Activated CD4-positive, alpha-beta T cell treated with anti-CD3 and anti-CD28 coated beads for 1 hour (primary cell): ENCODE data around the gene IQCH.

ENCODE experiments used
- DNase-seq: peaks from one replicate; pipeline ENCODE4 v3.0.0-alpha.2; 2020

IQCH gene

DNA sequence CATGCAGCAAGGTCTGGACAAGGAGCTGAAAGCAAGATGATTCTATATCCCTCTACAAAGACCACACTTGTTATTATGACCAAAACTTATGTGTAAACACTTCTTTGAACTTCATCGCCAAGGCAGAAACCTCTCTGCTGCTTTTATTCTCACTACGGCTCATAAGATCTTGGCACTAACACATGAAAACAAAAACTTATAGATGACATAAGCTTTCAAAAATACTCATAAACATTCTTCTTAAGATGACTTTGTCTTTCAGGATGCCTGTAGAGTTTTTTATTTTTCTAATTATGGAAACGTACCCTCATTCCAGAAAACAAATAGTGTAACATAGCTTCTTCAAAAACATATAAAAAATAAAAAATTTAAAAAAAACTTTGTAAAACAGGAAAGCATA, 253.8 kb downstream of the IQCH start:
- DNase-seq = no peak

- DNase-seq = no peak
Observed at GRCh38 chr15:67509918-67510317, 255.3 kb downstream of the IQCH start.

DNA sequence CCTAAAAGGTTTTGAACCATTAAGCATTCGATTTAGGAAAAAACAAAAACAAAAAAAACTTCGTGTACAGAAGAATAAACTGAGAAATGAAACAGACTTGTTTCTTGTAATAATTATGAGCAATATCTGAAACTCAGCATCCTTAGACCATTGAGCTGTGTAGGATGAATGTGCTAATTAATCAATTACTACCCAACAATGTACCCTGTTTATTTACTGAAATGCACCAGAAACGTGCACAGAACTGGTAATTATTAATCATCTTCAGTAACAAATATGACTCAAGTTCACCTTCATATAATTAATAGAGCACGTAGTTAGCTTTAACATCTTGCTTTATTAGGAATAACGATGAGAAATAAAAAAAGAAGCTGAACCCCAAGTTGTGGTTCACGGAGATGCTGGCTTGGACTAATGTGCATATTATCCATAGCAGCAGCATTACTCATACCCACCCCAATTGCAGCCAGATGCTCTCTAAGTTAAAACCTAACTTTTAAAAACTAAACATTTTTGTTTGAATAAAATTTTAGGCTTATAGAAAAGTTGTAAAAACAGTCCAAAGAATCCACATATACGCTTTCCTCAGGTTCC, 256.1 kb downstream of the IQCH start:
- DNase-seq = no peak

- DNase-seq = no peak
Observed at GRCh38 chr15:67511606-67512005, 257.0 kb downstream of the IQCH start.

- no peak for DNase-seq
Observed at GRCh38 chr15:67512140-67512539, 257.6 kb downstream of the IQCH start.

DNA sequence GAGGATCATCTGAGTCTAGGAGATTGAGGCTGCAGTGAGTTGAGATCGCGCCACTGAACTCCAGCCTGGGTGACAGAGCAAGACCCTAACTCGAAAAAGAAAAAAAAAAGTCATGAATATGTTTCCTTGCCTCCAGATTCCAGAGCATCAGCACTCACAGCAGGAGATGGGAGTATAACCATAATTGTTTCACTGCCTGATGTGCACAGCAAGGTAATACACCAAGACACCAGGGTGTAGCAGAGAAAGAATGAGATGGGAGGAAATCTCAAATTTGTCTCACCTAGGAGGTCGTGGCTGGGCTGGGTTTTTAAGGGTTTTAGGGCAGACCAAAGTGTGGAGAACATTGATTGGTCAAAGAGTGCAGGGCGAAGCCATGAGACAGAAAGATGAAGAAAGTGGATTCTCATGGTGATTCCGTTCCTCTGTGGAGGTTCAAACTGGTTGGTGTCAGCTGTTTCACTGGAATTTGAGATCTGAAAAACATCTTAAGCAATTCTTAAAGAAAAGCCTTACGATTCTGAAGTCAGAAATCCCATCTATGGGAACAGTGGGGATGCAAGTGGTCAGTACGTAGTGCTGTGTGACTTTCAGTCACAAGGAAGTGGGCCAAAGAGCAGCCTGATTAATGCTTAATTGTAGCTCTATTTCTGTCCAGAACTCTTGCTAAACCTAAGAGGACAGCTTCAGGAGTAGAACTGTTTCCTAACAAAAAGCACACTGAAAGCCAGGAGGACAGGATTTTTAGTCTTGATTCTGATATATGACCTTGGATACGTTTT, 258.5 kb downstream of the IQCH start:
- DNase-seq = no peak

- no peak for DNase-seq
Observed at GRCh38 chr15:67515090-67515489, 260.5 kb downstream of the IQCH start.

DNA sequence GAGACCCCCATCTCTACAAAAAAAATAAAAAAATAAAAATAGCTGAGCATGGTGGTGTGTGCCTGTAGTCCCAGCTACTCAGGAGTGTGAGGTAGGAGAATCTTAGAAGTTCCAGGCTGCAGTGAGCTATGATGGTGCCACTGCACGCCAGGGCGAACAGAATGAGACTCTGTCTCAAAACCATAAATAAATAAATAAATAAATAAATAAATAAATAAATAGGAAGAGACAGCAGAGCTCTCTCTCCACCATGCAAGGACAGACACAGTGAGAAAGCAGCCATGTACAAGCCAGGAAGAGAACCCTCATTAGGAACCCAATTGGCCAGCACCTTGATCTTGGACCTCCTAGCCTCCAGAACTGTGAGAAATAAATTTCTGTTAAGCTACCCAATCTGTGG, 261.0 kb downstream of the IQCH start:
- no peak for DNase-seq

GRCh38 chr15:67520321-67521028, 265.9 kb downstream of the IQCH start:
- no peak for DNase-seq

DNA sequence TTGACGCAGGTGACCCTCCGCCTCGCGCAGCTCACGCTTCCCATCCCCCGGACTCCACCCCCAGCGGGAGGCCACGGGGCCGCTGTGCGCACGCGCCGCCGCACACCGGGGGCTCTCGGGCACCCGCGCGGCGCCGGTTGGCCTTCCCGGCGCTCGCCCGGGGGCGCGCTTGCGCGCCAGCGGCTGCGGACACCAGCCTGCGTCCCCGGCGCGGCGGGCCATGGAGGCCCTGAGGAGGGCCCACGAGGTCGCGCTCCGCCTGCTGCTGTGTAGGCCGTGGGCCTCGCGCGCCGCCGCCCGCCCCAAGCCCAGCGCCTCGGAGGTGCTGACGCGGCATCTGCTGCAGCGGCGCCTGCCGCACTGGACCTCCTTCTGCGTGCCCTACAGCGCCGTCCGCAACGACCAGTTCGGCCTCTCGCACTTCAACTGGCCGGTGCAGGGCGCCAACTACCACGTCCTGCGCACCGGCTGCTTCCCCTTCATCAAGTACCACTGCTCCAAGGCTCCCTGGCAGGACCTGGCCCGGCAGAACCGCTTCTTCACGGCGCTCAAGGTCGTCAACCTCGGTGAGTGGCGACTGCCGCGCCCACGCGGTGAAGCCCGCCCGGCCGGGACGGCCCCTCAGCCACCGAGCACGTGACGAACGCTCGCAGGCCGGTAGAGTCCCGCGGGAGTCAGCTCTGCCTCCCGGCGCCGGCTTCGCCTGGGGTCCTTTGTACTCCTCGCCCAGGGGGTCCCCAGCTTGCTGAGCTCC, 266.6 kb downstream of the IQCH start, which contains the start of gene C15orf61:
TSS of gene C15orf61 (plus strand) at position 103 of the 754 bp plus-strand sequence. CDS start at position 221, 118 bp downstream.
- DNase-seq = peak; percentile 73

DNA sequence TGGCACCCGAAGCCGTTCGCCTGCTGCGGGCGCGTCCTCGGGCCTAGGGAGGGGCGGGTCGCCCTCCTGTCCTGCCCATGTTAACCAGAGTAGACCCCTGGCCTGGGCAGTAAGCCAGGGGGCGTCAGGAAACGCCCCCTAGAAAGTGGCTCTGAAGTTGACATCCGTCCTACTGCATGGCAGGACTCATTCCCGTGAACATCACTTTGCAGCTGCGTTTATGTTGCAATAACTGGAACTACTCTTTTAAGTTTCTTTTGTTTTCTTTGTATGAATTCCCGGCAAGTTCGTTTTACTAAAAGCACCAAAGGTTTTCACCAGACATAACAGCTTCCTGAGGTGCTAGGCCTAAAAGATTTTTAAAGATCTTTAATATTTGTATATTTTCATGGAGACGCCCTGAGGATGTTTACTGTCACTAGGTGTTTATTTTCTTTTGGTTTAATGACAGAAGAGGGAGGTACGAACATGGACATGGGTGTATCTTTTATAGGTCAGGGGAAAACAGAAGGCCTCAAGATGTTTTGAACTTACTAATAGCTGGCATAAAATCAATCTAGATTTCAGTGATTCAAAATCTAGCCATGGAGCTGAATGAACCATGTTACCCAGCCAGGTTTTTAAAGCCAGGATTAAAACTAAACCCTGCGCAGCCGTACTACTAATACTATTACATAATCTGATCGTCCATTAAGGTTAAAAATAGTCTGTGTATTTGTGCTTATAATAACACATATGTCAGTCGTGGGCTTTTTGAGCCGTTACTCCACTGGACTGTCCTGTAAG, 267.4 kb downstream of the IQCH start:
- no peak for DNase-seq

DNA sequence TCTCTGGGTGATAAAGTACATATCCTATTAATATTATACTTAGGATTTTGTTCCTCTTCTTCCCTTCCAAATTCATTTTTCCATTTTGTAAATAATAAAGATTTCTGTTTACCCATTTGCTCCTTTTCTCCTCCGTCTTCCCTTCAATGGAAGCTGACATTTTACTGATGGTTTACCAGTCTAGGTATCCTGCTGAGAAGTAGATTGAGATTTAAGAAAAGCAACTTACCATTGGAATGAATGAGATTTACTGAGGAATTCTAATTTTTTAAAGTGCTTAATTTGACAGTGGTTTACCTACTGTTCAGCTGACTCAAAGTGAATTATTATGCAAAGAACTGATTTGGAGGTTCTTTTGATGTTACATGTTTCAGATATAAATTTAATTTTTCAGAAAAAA, 268.7 kb downstream of the IQCH start:
- DNase-seq = no peak

DNA sequence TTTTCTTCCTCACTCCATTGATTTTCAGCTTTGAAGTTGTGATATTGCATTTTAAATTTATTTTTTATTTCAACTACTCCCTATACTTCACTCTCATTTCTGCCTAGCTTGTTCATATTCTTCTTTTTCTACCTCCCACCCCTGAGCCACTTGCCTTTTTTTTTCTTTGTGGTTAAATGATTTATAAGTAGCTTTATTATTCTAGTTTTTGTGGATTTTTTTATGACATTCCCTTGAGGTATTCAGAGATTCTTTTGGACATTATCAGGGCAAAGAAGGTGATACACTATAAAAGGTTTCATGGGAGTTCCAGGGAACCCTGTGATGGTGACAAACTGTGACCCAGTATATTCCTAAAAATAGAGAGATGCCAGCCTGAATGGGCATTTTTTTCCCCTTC, 269.6 kb downstream of the IQCH start:
- no peak for DNase-seq

GRCh38 chr15:67528513-67528912, 273.9 kb downstream of the IQCH start:
- no peak for DNase-seq

GRCh38 chr15:67531379-67531914, 276.9 kb downstream of the IQCH start:
- DNase-seq = no peak

- DNase-seq = no peak
Observed at GRCh38 chr15:67533873-67534272, 279.3 kb downstream of the IQCH start.

- DNase-seq = no peak
Observed at GRCh38 chr15:67534360-67534759, 279.8 kb downstream of the IQCH start.

- no peak for DNase-seq
Observed at GRCh38 chr15:67537771-67538170, 283.2 kb downstream of the IQCH start.

GRCh38 chr15:67542420-67543347, 288.1 kb downstream of the IQCH start, which contains the start of gene MAP2K5:
TSS of gene MAP2K5 (plus strand) at chr15:67542703. CDS start at chr15:67543336, 633 bp downstream.
- peak; percentile 72 for DNase-seq

DNA sequence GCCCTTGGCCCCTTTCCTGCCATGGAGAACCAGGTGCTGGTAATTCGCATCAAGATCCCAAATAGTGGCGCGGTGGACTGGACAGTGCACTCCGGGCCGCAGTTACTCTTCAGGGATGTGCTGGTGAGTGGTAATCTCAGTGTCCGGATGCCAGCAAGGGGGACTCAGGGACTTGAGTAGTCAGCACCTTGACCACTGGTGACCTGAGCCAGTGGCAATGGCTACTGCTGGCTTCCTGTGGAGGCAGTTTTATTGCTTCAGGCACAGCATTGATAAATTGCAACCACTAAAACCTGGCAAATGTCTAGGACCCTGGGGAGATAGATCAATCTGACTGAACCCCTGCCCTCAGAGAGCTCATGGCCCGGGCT, 288.7 kb downstream of the IQCH start:
- no peak for DNase-seq

DNA sequence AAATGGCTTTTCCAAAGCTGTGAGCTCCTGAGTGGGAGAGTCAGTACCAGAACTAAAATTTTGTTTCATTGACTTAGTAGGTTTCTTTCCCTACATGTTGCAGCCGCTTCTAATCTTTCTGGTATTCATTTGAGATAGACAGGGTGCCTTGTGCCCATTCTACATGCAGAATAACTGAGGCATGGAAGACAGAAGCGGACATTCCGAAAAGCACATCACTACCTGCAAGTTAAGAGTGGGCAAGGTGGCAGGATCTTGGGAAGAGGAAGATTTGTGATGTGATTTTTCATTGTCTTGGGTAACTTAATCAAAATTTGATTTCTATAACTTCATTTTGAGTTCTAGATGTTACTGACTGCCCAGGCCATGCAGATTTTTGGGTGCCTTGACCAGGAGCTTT, 289.9 kb downstream of the IQCH start:
- DNase-seq = no peak
